HPDE6-E6E7 (cell line): ENCODE data around the gene COL6A6.
"Not testable (repeated sequence)": the region's sequence is repeated elsewhere in the genome, so short reads cannot be mapped to it uniquely, and the experiment has no call there.

Experiments
- DNase-seq: peaks from one replicate; pipeline ENCODE4 v3.0.0; 2011; ENCODE audit warnings: missing footprints; ENCODE audit errors: extremely low spot score

The COL6A6 gene

DNA sequence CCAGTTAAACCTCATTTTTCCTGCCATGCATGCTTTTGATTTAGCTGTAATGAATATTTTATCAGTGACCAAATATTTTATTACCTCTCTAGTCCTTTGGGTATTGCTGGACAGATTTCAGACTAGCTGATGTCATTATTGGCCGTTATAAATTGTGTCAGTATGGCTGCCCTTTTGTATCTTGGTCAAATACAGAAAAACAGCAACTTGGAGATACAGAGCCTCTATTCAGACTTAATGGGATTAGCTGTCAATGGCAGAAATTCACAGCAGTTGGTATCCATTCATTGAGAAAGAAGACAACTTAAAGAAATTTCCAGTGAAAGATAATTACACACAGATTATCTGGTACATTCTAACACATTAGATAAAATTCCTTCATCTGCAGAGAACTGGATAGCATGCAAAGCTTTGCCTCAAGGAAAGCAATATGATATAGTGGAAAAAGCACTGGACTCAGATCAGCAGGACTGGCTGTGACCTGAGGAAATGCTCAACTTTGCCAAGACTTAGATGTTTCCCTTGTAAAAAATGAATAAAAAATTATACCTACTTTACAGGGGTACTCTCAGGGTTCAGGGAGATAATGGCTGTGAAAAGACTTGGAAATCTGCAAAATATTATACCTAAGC lies 20.8 kb downstream of the COL6A6 start:
- no peak for DNase-seq

DNA sequence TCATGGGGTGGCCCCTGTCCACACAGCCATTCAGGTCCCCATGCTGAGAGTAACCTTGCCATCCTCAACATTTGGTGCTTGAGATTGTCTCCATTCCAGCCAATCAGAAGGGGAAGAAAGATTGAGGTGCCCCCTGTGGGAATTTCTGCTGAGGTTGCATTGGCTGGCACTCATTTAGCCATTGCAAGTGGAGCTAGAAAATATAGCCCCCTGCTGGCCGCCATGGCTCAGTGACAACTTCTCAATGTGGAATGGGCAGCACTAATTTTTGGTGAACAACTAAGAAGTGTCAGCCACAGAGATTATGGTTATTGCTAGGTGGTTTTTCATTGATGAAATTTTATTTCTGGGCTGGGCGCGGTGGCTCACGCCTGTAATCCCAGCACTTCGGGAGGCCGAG lies 22.0 kb downstream of the COL6A6 start:
- peak; percentile 23 for DNase-seq

DNA sequence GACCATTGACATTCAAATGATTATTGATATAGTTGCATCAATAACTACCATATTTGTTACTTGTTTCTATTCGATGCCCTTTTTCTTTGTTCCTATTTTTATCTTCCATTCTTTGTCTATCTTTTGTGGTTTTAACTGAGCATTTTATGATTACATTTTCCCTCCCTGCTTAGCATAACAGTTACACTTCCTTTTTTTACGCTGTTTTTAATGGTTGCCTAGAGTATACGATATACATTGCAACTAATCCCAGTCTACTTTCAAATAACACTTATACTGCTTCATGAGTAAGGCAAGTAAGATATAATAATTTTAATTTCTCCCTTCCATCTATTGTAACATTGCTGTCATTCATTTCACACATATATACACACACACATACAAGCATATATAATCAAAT lies 26.3 kb downstream of the COL6A6 start:
- DNase-seq = no peak

DNA sequence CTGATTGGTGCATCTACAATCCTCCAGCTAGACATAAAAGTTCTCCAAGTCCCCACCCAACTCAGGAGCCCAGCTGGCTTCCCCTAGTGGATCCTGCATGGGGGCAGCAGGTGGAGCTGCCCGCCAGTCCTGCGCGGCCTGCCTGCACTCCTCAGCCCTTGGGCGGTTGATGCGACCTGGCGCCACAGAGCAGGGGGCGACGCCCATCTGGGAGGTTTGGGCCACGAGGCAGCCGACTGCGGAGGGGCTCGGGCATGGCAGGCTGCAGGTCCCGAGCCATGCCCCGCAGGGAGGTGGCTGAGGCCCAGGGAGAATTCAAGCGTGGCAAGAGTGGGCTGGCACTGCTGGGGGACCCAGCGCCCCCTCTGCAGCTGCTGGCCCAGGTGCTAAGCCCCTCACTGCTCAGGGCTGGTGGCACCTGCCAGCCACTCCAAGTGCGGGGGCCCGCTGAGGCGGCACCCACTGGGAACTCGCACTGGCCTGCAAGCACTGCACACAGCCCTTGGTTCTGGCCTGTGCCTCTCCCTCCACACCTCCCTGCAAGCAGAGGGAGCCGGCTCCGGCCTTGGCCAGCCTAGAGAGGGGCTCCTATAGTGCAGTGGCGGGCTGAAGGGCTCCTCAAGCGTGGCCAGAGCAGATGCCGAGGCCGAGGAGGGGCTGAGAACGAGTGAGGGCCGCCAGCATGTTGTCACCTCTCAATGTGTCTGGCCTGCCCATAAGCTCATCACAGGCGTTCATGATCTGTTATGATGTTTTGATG lies 30.1 kb downstream of the COL6A6 start:
- no peak for DNase-seq

DNA sequence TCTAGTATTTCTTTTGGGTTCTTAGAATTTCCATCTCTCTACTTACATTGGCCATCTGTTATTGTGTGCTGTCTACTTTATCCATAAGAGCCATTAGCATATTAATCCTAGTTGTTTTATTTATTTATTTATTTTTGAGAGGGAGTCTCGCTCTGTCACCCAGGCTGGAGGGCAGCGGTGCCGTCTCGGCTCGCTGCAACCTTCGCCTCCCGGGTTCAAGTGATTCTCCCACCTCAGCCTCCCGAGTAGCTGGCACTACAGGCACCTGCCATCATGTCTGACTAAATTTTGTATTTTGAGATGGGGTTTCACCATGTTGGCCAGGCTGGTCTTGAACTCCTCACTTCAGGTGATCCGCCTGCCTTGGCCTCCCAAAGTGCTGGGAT lies 30.7 kb downstream of the COL6A6 start:
- DNase-seq = not testable (repeated sequence)

DNA sequence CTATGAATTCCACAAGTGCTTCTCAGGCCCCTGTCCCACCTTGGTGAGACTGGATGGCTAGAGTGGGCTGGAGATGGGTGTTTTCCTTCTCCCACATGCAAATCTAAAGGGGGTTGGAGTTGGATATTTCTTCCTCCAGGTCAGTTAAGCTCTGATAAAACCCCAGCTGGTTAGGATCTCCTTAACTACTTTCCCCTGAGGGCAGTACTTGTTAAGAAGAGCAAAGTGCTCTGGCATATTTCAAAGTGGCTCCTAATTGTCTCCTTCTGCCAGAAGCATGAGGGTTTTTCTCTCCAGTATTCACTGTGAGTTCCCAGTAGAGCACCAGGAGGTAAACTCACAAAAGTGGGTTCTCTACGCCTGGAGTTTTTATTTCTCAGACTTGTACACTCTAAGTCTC lies 31.4 kb downstream of the COL6A6 start:
- no peak for DNase-seq

DNA sequence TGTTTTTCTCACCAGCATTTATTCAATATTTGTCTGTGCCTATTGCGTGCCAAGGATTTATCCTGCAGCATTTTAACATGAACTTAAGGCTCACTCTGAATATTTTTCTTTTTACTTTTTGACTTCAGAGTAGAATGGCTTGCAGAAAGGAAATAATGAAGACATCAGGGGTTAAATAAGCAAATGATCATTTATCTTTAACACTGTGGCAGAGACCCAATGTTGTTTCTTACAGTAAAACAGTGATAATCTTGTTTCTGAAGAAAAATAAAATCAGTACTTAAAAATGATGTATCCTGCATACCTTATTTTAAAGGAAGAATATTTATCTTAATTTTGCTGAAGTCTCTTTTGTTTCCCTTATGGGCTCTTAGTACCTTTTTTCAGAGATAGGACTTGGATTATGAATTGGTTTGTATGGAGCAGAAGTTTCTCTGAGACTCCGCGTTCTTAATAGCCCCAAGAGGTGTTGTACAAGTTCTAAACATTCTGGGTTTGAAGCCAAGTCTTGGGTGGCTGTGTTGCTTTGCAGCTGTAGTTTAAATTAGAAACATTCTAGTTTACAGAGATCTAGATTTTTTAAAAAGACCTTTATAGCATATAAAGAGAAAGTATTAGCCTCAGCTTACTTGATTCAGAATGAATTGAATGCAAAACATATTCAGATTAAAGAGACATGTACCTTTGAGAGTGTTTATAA lies 40.5 kb downstream of the COL6A6 start:
- no peak for DNase-seq

DNA sequence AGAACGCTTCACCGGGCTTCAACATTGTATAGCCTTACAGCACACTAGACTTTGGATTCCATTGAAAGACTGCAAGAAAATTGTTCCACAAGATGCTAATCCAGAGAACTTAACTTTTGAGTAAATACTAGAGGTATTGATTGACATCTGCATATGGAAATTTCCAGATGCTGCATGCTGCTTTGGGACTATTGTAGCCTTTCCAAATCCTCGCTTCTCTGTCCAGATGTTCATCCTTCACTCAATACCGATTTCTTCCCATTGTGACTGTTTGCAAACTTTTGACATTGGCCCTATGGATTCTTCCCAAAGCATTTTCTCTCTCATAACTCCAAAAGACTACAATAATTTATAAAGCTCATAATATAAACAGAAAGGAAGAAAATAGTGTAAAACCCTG lies 41.4 kb downstream of the COL6A6 start:
- no peak for DNase-seq

DNA sequence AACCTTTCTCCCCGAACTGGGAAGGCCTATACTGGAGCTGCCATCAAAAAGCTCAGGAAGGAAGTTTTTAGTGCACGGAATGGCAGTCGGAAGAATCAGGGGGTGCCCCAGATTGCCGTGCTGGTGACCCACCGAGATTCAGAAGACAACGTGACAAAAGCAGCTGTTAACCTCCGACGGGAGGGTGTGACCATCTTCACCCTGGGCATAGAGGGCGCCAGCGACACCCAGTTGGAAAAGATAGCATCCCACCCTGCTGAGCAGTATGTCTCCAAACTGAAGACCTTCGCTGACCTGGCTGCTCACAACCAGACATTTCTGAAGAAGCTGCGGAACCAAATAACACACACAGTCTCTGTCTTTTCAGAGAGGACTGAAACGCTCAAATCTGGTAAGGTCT lies 48.2 kb downstream of the COL6A6 start:
- no peak for DNase-seq
